Measurements from ENCODE around the gene MAP3K13. TPM values are rescaled to one million over a fixed set of nuclear protein-coding genes. Genes with fewer than 3 reads are reported as not detected.
"Not testable (repeated sequence)": the region's sequence is repeated elsewhere in the genome, so short reads cannot be mapped to it uniquely, and the experiment has no call there.

The MAP3K13 gene
- total and polyA plus RNA-seq, 2 of the 13 experiments (the other 11 are each of a cell fraction or from before 2014, with no cell fraction given): 24.2 to 26.5 TPM

DNA sequence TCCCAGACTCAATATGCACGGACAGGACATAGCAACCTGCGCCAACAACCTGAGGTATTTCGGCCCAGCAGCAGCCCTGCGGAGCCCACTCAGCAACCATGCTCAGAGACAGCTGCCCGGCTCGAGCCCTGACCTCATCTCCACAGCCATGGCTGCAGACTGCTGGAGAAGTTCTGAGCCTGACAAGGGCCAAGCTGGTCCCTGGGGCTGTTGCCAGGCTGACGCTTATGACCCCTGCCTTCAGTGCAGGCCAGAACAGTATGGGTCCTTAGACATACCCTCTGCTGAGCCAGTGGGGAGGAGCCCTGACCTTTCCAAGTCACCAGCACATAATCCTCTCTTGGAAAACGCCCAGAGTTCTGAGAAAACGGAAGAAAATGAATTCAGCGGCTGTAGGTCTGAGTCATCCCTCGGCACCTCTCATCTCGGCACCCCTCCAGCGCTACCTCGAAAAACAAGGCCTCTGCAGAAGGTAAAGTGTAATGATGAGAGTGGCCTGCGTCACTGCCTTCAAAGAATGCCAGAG, 110.4 kb downstream of the MAP3K13 start:
- BruUV-seq (replicated peaks): no TSS peak
- Histone ChIP-seq H3K27ac (ENCODE audit: extremely low read length, insufficient read depth, low read length) (no peak overlapping the region), H3K9ac (ENCODE audit: insufficient read depth, low read depth, low read length) (no peak overlapping the region), H3K4me1 (ENCODE audit: insufficient read depth, low read length) (no peaks in the 10 kb centered on the region), H3K36me3 (replicated peaks in 1 of 2; ENCODE audit: control insufficient read depth in 1 of 2, insufficient read depth in 2 of 2, low read length in 2 of 2) (peaks cover 13 to 57% of the 10 kb centered on the region in 2 experiments), H3K4me3 (replicated peaks in 1 of 3; ENCODE audit: insufficient read depth in 1 of 3, low read depth in 2 of 3, low read length in 3 of 3) (no peak overlapping the region), H3K79me2 (ENCODE audit: insufficient read depth, low read length) (no peaks in the 10 kb centered on the region), H4K20me1 (ENCODE audit: insufficient read depth, low read length) (no peaks in the 10 kb centered on the region; the same call in 1 of the 2 replicates), H3K9me3 (ENCODE audit: low read length) (no peaks in the 10 kb centered on the region), H3K27me3 (ENCODE audit: control insufficient read depth in 1 of 2, insufficient read depth in 2 of 2, low read length in 2 of 2) (no peaks in the 10 kb centered on the region), H2AFZ (ENCODE audit: low read length) (no peak overlapping the region), H3K4me2 (ENCODE audit: low read depth, low read length) (no peak overlapping the region)
- CTCF ChIA-PET (ENCODE audit: low intra/inter-chr PET ratio, low total read pairs): no interaction called here
- 96% methylated on average over 12 of the region's 15 CpGs for WGBS (ENCODE audit: low lambda C conversion rate)
- ATAC-seq (no peak), DNase-seq (ENCODE audit: low spot score) (no peak), FAIRE-seq (no peak)
- POLR2A ChIA-PET: no interaction called here
- TF ChIP-seq ZNF547 (CRISPR knock-in tag; IDR thresholded peaks at IDR 0.05): no peak
- no peak for TF ChIP-seq HOXA9 (CRISPR knock-in tag; IDR thresholded peaks at IDR 0.05; ENCODE audit: borderline replicate concordance)
- TF ChIP-seq SMAD3 (CRISPR knock-in tag; IDR thresholded peaks at IDR 0.05): no peak
- in situ Hi-C loops (cut with HindIII; ENCODE audit: extremely low pct_ligation_motif_present, low pct_unique_long_range_greater_than_20kb) (no loop called here), intact Hi-C loops (cut with micrococcal nuclease; ENCODE audit: unreplicated experiment) (no loop called here)

DNA sequence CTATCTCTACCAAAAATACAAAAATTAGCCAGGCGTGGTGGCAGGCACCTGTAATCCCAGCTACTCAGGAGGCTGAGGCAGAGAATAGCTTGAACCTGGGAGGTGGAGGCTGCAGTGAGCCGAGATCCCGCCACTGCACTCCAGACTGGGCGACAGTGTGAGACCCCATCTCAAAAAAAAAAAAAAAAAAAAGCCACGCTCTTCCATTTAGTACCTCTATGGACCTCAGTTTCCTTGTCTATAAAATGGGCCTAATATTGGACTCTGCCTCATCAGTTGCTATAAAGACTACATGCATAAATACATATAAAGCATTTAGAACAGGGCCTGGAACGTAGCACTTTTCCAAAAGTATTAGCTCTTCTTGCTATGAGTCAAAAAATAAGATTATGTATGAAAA, 112.0 kb downstream of the MAP3K13 start:
- H4K20me1 ChIP-seq (ENCODE audit: insufficient read depth, low read length); H3K4me2 ChIP-seq (ENCODE audit: low read depth, low read length); CTCF ChIA-PET (ENCODE audit: low intra/inter-chr PET ratio, low total read pairs); DNase-seq (ENCODE audit: low spot score); H3K4me3 ChIP-seq (replicated peaks in 1 of 3; ENCODE audit: insufficient read depth in 1 of 3, low read depth in 2 of 3, low read length in 3 of 3); H3K9ac ChIP-seq (ENCODE audit: insufficient read depth, low read depth, low read length); POLR2A ChIA-PET; intact Hi-C loops (cut with micrococcal nuclease; ENCODE audit: unreplicated experiment); H2AFZ ChIP-seq (ENCODE audit: low read length); H3K27ac ChIP-seq (ENCODE audit: extremely low read length, insufficient read depth, low read length); H3K27me3 ChIP-seq (ENCODE audit: control insufficient read depth in 1 of 2, insufficient read depth in 2 of 2, low read length in 2 of 2); BruUV-seq (replicated peaks); H3K79me2 ChIP-seq (ENCODE audit: insufficient read depth, low read length); H3K4me1 ChIP-seq (ENCODE audit: insufficient read depth, low read length); FAIRE-seq; ATAC-seq; in situ Hi-C loops (cut with HindIII; ENCODE audit: extremely low pct_ligation_motif_present, low pct_unique_long_range_greater_than_20kb); H3K9me3 ChIP-seq (ENCODE audit: low read length): not testable (repeated sequence)
- peaks cover 12 to 50% of the 10 kb centered on the region in 2 experiments for H3K36me3 ChIP-seq (replicated peaks in 1 of 2; ENCODE audit: control insufficient read depth in 1 of 2, insufficient read depth in 2 of 2, low read length in 2 of 2)
- WGBS (ENCODE audit: low lambda C conversion rate): 98% methylated on average over 6 of the region's 6 CpGs
- TF ChIP-seq ZNF629 (CRISPR knock-in tag; conservative IDR thresholded peaks at IDR 0.05): peak; percentile 46

Data from HepG2 (cell line).